BLaER1 treated with 17β-estradiol and CSF1 and Interleukin-3, amounts not matched to agents 10 nM and 100 nM (cell line): ENCODE measurements around the gene SLC23A3.

Source experiments
- H3K27ac ChIP-seq, 11 experiments: shearing (Covaris generic); formaldehyde crosslinking; 2 replicates each; pipeline ENCODE4 v1.8.1; 2022
- H3K27me3 ChIP-seq, 11 experiments: shearing (Covaris generic); formaldehyde crosslinking; 2 replicates each; pipeline ENCODE4 v1.8.1; 2022
- H3K36me3 ChIP-seq, 11 experiments: shearing (Covaris generic); formaldehyde crosslinking; 2 replicates each; pipeline ENCODE4 v1.8.1; 2022
- H3K4me1 ChIP-seq, 10 experiments: shearing (Covaris generic); formaldehyde crosslinking; 2 replicates each; pipeline ENCODE4 v1.8.1; 2022
- H3K4me2 ChIP-seq, 11 experiments: shearing (Covaris generic); formaldehyde crosslinking; 2 replicates each; pipeline ENCODE4 v1.8.1; 2022
- H3K4me3 ChIP-seq, 10 experiments: shearing (Covaris generic); formaldehyde crosslinking; 2 replicates each; pipeline ENCODE4 v1.8.1; 2022
- H3K9ac ChIP-seq, 11 experiments: shearing (Covaris generic); formaldehyde crosslinking; 2 replicates each; pipeline ENCODE4 v1.8.1; 2022
- H3K9me3 ChIP-seq, 11 experiments: shearing (Covaris generic); formaldehyde crosslinking; replicated peaks in 1 of 11; 2 replicates each; pipeline ENCODE4 v1.8.1; 2022
- H4K20me1 ChIP-seq, 11 experiments: shearing (Covaris generic); formaldehyde crosslinking; 2 replicates each; pipeline ENCODE4 v1.8.1; 2022
- Cebpa-rat ChIP-seq, 11 experiments: shearing (Covaris generic); IDR thresholded peaks; 2 replicates each; pipeline ENCODE4 v1.8.1; 2022

SLC23A3 gene

GRCh38 chr2:219157396-219157795 is 12.4 kb downstream of the SLC23A3 start:
- no peak for TF ChIP-seq Cebpa-rat (IDR thresholded peaks at IDR 0.05)
- no peak overlapping the region for H3K4me2 ChIP-seq
- no peak overlapping the region for H3K27ac ChIP-seq

GRCh38 chr2:219155054-219155644 is 14.7 kb downstream of the SLC23A3 start:
- H3K9me3 ChIP-seq: no peaks in the 10 kb centered on the region
- no peak for TF ChIP-seq Cebpa-rat (IDR thresholded peaks at IDR 0.05)
- peaks cover 22 to 76% (median 49%) of the 10 kb centered on the region in 11 experiments; a peak in 21 of 22 replicates for H3K36me3 ChIP-seq
- H3K4me2 ChIP-seq: no peak overlapping the region
- H3K4me1 ChIP-seq: peaks cover 4 to 7% (median 5%) of the 10 kb centered on the region in 10 experiments; a peak in 17 of 20 replicates
- peaks cover 0 to 29% (median 0%) of the 10 kb centered on the region in 11 experiments; a peak in 8 of 22 replicates for H4K20me1 ChIP-seq
- no peak overlapping the region for H3K27ac ChIP-seq
- H3K9ac ChIP-seq: no peak overlapping the region
- H3K4me3 ChIP-seq: no peak overlapping the region
- H3K27me3 ChIP-seq: no peaks in the 10 kb centered on the region

More at GRCh38 chr2:219157396-219157795, 12.4 kb downstream of the SLC23A3 start:
- H3K36me3 ChIP-seq: peaks cover 17 to 53% (median 36%) of the 10 kb centered on the region in 11 experiments; a peak in 21 of 22 replicates
- peaks cover 0 to 29% (median 0%) of the 10 kb centered on the region in 11 experiments; a peak in 7 of 22 replicates for H4K20me1 ChIP-seq
- H3K4me1 ChIP-seq: peaks cover 11 to 15% (median 14%) of the 10 kb centered on the region in 10 experiments
- H3K9me3 ChIP-seq: no peaks in the 10 kb centered on the region
- H3K9ac ChIP-seq: peak overlapping the region in 3 of 11 experiments; percentile 3 to 47 (median 6); a peak in 4 of 22 replicates
- no peak overlapping the region for H3K4me3 ChIP-seq
- no peaks in the 10 kb centered on the region for H3K27me3 ChIP-seq

- peaks cover 45 to 98% (median 68%) of the 10 kb centered on the region in 11 experiments for H3K36me3 ChIP-seq
- no peaks in the 10 kb centered on the region; a peak in 3 of 22 replicates for H4K20me1 ChIP-seq
- H3K9ac ChIP-seq: no peak overlapping the region
- no peak overlapping the region for H3K4me3 ChIP-seq
- no peak overlapping the region for H3K27ac ChIP-seq
- H3K4me1 ChIP-seq: no peaks in the 10 kb centered on the region
- no peaks in the 10 kb centered on the region for H3K9me3 ChIP-seq
- TF ChIP-seq Cebpa-rat (IDR thresholded peaks at IDR 0.05): no peak
- H3K27me3 ChIP-seq: no peaks in the 10 kb centered on the region
- no peak overlapping the region for H3K4me2 ChIP-seq
Measured at GRCh38 chr2:219149667-219150066, 20.2 kb downstream of the SLC23A3 start.

- H3K27ac ChIP-seq: no peak overlapping the region
- H3K9me3 ChIP-seq: peaks cover 0 to 11% (median 0%) of the 10 kb centered on the region in 11 experiments; a peak in 3 of 22 replicates
- H3K27me3 ChIP-seq: no peaks in the 10 kb centered on the region
- no peak overlapping the region for H3K9ac ChIP-seq
- peaks cover 0 to 14% (median 6%) of the 10 kb centered on the region in 11 experiments; a peak in 7 of 22 replicates for H4K20me1 ChIP-seq
- no peaks in the 10 kb centered on the region for H3K4me1 ChIP-seq
- H3K36me3 ChIP-seq: peaks cover 65 to 98% (median 81%) of the 10 kb centered on the region in 11 experiments
- no peak for TF ChIP-seq Cebpa-rat (IDR thresholded peaks at IDR 0.05)
- H3K4me2 ChIP-seq: no peak overlapping the region
- H3K4me3 ChIP-seq: no peak overlapping the region
Measured at GRCh38 chr2:219142329-219142728, 27.5 kb downstream of the SLC23A3 start.

- no peak overlapping the region for H3K4me3 ChIP-seq
- H3K27ac ChIP-seq: no peak overlapping the region
- H3K9ac ChIP-seq: no peak overlapping the region
- peaks cover 49 to 88% (median 65%) of the 10 kb centered on the region in 11 experiments for H3K36me3 ChIP-seq
- TF ChIP-seq Cebpa-rat (IDR thresholded peaks at IDR 0.05): no peak
- H3K9me3 ChIP-seq: peaks cover 0 to 11% (median 0%) of the 10 kb centered on the region in 11 experiments; a peak in 3 of 22 replicates
- H3K4me2 ChIP-seq: no peak overlapping the region
- H3K4me1 ChIP-seq: peaks cover 0 to 11% (median 9%) of the 10 kb centered on the region in 10 experiments; a peak in 15 of 20 replicates
- peaks cover 0 to 14% (median 6%) of the 10 kb centered on the region in 11 experiments; a peak in 7 of 22 replicates for H4K20me1 ChIP-seq
- no peaks in the 10 kb centered on the region for H3K27me3 ChIP-seq
Measured at GRCh38 chr2:219140722-219141121, 29.1 kb downstream of the SLC23A3 start.

- no peak for TF ChIP-seq Cebpa-rat (IDR thresholded peaks at IDR 0.05)
- H3K4me1 ChIP-seq: peaks cover 0 to 13% (median 10%) of the 10 kb centered on the region in 10 experiments; a peak in 15 of 20 replicates
- peaks cover 0 to 34% (median 6%) of the 10 kb centered on the region in 11 experiments; a peak in 15 of 22 replicates for H3K36me3 ChIP-seq
- H3K9ac ChIP-seq: no peak overlapping the region
- no peaks in the 10 kb centered on the region for H3K9me3 ChIP-seq
- no peak overlapping the region for H3K4me2 ChIP-seq
- H4K20me1 ChIP-seq: peaks cover 0 to 40% (median 7%) of the 10 kb centered on the region in 11 experiments; a peak in 7 of 22 replicates
- H3K27me3 ChIP-seq: no peaks in the 10 kb centered on the region
- no peak overlapping the region for H3K27ac ChIP-seq
- H3K4me3 ChIP-seq: no peak overlapping the region
Measured at GRCh38 chr2:219133976-219134375, 35.9 kb downstream of the SLC23A3 start.

GRCh38 chr2:219131744-219132143 is 38.1 kb downstream of the SLC23A3 start:
- H3K4me3 ChIP-seq: no peak overlapping the region
- no peaks in the 10 kb centered on the region for H3K9me3 ChIP-seq
- H4K20me1 ChIP-seq: peaks cover 0 to 58% (median 16%) of the 10 kb centered on the region in 11 experiments; a peak in 10 of 22 replicates
- peaks cover 0 to 20% (median 4%) of the 10 kb centered on the region in 11 experiments; a peak in 13 of 22 replicates for H3K36me3 ChIP-seq
- no peak overlapping the region for H3K27ac ChIP-seq
- H3K4me1 ChIP-seq: peaks cover 0 to 13% (median 10%) of the 10 kb centered on the region in 10 experiments; a peak in 15 of 20 replicates
- no peak for TF ChIP-seq Cebpa-rat (IDR thresholded peaks at IDR 0.05)
- no peak overlapping the region for H3K4me2 ChIP-seq
- H3K27me3 ChIP-seq: no peaks in the 10 kb centered on the region
- no peak overlapping the region for H3K9ac ChIP-seq

GRCh38 chr2:219131327-219131726 is 38.5 kb downstream of the SLC23A3 start:
- H3K9ac ChIP-seq: no peak overlapping the region
- peaks cover 0 to 62% (median 20%) of the 10 kb centered on the region in 11 experiments; a peak in 11 of 22 replicates for H4K20me1 ChIP-seq
- H3K9me3 ChIP-seq: no peaks in the 10 kb centered on the region
- H3K27me3 ChIP-seq: no peaks in the 10 kb centered on the region
- no peak for TF ChIP-seq Cebpa-rat (IDR thresholded peaks at IDR 0.05)
- H3K4me2 ChIP-seq: no peak overlapping the region
- peaks cover 0 to 16% (median 0%) of the 10 kb centered on the region in 11 experiments; a peak in 13 of 22 replicates for H3K36me3 ChIP-seq
- H3K27ac ChIP-seq: no peak overlapping the region
- H3K4me1 ChIP-seq: peaks cover 0 to 9% (median 6%) of the 10 kb centered on the region in 10 experiments; a peak in 15 of 20 replicates
- H3K4me3 ChIP-seq: no peak overlapping the region

GRCh38 chr2:219129589-219129988 is 40.2 kb downstream of the SLC23A3 start:
- Histone ChIP-seq H3K9ac (no peak overlapping the region), H3K27ac (no peak overlapping the region), H3K27me3 (no peaks in the 10 kb centered on the region), H3K36me3 (peaks cover 0 to 16% (median 0%) of the 10 kb centered on the region in 11 experiments; a peak in 10 of 22 replicates), H3K4me2 (no peak overlapping the region), H3K4me1 (peaks cover 0 to 11% (median 0%) of the 10 kb centered on the region in 10 experiments; a peak in 4 of 20 replicates), H3K4me3 (no peak overlapping the region), H3K9me3 (no peaks in the 10 kb centered on the region), H4K20me1 (peaks cover 0 to 80% (median 35%) of the 10 kb centered on the region in 11 experiments; a peak in 13 of 22 replicates)
- TF ChIP-seq Cebpa-rat (IDR thresholded peaks at IDR 0.05): no peak
